TTC549 (cell line): Measurements from ENCODE around the gene SUSD4.
"Not testable (repeated sequence)": the region's sequence is repeated elsewhere in the genome, so short reads cannot be mapped to it uniquely, and the experiment has no call there.

Experiments used
- FAIRE-seq: peaks from 2 replicates; lab custom pipeline; 2012; peaks lifted over from hg19 to GRCh38; lab: Jason Lieb, UNC

Gene SUSD4

GRCh38 chr1:223363856-223364684, at the start of gene SUSD4:
TSS of gene SUSD4 (minus strand) at chr1:223364176. CDS start at chr1:223363425, 751 bp downstream.
- no peak for FAIRE-seq

- no peak for FAIRE-seq
Measured at GRCh38 chr1:223413216-223413615, 49.2 kb upstream of the SUSD4 start.

GRCh38 chr1:223411710-223412109, 47.7 kb upstream of the SUSD4 start:
- no peak for FAIRE-seq

- no peak for FAIRE-seq
Measured at GRCh38 chr1:223411309-223411708, 47.3 kb upstream of the SUSD4 start.

GRCh38 chr1:223410036-223410435, 46.1 kb upstream of the SUSD4 start:
- no peak for FAIRE-seq

- FAIRE-seq: no peak
Measured at GRCh38 chr1:223405507-223405906, 41.5 kb upstream of the SUSD4 start.

GRCh38 chr1:223403184-223403815, 39.3 kb upstream of the SUSD4 start:
- no peak for FAIRE-seq

GRCh38 chr1:223402790-223403142, 38.8 kb upstream of the SUSD4 start:
- FAIRE-seq: no peak

- no peak for FAIRE-seq
Measured at GRCh38 chr1:223401873-223402789, 38.2 kb upstream of the SUSD4 start.

- FAIRE-seq: not testable (repeated sequence)
Measured at GRCh38 chr1:223399393-223399792, 35.4 kb upstream of the SUSD4 start.

GRCh38 chr1:223394706-223395105, 30.7 kb upstream of the SUSD4 start:
- no peak for FAIRE-seq

GRCh38 chr1:223394242-223394641, 30.3 kb upstream of the SUSD4 start:
- FAIRE-seq: no peak

GRCh38 chr1:223393275-223394214, 29.6 kb upstream of the SUSD4 start, which contains the start of gene CCDC185:
TSS of gene CCDC185 (plus strand) at chr1:223393415. CDS start at chr1:223393476, 61 bp downstream.
- FAIRE-seq: no peak

GRCh38 chr1:223390618-223391017, 26.6 kb upstream of the SUSD4 start:
- no peak for FAIRE-seq

- no peak for FAIRE-seq
Measured at GRCh38 chr1:223386013-223386412, 22.0 kb upstream of the SUSD4 start.

- no peak for FAIRE-seq
Measured at GRCh38 chr1:223378754-223379153, 14.8 kb upstream of the SUSD4 start.

- FAIRE-seq: no peak
Measured at GRCh38 chr1:223374064-223374610, 10.2 kb upstream of the SUSD4 start.

GRCh38 chr1:223364685-223365382, 858 bp upstream of the SUSD4 start:
- FAIRE-seq: no peak

GRCh38 chr1:223363057-223363855, 720 bp downstream of the SUSD4 start:
- no peak for FAIRE-seq

GRCh38 chr1:223358826-223359225, 5.2 kb downstream of the SUSD4 start:
- FAIRE-seq: no peak
